ENCODE data around the gene MICALL2.

MICALL2 gene

DNA sequence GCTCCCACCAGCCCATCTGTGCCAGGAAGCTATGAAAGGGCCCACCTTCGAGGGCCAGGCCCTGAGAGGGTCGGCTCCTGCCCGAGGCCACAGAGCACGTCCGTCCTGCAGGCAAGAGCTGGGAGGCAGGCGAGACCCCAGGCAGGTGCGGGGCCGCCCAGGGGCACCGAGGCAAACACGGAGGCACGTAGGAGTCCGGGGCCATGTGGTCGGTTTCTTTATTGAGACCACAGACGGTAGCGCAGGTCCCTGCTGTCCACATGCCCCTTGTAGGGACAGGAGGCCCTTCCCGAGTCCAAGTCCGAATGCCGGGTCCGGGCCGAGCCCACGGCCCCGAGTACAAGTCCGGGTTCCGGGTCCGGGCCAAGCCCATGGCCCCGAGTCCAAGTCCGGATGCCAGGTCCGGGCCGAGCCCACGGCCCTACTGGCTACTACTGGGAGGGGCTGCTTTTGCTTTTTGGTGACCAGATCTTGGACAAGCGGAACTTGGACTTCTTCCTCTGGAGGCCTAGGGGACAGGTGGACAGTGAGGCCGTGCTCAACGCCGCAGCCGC lies 25.0 kb downstream of the MICALL2 start:
- DNase-seq (ENCODE audit: low read depth): no peak
- H3K4me3 ChIP-seq (ENCODE audit: low read depth, low read length): no peak overlapping the region
- TF ChIP-seq, protein P1, sequence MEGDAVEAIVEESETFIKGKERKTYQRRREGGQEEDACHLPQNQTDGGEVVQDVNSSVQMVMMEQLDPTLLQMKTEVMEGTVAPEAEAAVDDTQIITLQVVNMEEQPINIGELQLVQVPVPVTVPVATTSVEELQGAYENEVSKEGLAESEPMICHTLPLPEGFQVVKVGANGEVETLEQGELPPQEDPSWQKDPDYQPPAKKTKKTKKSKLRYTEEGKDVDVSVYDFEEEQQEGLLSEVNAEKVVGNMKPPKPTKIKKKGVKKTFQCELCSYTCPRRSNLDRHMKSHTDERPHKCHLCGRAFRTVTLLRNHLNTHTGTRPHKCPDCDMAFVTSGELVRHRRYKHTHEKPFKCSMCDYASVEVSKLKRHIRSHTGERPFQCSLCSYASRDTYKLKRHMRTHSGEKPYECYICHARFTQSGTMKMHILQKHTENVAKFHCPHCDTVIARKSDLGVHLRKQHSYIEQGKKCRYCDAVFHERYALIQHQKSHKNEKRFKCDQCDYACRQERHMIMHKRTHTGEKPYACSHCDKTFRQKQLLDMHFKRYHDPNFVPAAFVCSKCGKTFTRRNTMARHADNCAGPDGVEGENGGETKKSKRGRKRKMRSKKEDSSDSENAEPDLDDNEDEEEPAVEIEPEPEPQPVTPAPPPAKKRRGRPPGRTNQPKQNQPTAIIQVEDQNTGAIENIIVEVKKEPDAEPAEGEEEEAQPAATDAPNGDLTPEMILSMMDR (IDR thresholded peaks at IDR 0.05; ENCODE audit: control insufficient read depth, extremely low read depth, insufficient read depth): no peak

DNA sequence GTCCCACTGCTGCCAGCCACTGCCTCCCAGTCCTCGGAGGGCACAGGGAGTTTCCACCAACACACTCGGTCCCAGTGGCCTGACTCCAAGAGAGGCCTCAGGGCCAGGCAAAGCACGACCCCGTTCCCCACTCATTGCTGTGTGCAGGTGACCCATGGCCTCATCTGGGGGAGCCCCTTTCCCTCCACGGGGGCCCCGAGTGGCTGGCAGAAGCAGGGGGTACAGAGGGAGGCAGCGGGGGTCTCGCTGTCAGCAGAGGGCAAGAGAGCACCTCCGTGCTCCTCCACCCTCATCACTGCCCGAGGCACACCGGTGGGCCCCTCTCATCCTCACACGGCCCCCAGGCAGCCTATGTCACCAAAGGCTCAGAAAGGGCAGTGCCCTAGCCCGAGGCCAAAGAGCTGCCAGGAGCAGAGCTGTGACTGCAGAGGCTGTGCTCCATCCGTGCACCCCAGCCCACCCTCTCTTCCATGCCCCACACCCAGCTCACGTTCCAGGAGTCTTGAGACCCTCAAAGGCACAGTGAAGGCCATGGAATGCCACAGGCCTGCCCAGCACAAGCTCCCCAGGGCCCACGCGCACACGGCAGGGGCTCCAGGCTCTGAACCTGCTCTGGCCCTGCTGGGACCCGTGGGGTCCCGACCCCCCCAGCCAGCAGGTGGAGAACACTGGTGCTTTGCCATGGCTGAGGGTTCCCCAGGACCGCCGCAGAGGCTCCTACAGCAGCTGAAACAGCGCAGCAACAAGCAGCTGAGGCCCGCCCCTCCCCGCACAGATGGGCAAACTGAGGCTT lies 25.9 kb downstream of the MICALL2 start:
- TF ChIP-seq, protein P1 (IDR thresholded peaks at IDR 0.05; ENCODE audit: control insufficient read depth, extremely low read depth, insufficient read depth): no peak
- H3K4me3 ChIP-seq (ENCODE audit: low read depth, low read length): no peak overlapping the region
- DNase-seq (ENCODE audit: low read depth): no peak

DNA sequence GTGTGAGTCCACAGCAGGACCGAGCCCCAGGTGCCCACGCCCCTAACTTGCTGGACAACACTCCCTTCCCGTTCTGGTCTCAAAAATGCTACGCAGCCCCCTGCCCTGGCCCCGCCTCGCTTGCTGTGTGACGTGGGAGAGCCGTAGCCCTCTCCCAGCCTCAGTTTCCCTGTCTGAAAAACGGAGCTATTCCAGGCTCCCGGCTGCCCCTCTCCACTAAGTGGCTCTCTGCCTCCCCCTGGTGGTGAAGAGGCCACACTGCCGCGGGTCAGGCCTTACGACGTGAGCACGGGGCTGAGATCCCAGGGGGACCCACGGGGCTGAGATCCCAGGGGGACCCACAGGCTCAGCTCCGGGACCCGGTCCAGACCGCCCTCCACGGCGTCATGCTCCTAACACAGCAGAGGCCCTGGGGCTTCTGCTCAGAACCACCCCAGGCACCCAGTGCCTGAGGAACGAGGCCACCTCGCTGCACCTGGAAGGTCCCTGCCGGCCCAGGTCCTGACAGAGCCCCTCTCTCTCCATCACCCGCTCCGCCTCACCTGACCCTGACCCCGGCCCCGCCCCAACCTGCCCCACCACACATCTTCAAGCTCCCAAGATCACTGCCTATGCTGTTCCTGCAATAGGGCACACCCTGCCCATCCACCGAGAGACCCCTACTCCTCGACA lies 26.7 kb downstream of the MICALL2 start:
- TF ChIP-seq, protein P1 (IDR thresholded peaks at IDR 0.05; ENCODE audit: control insufficient read depth, extremely low read depth, insufficient read depth): peak; percentile 97
- H3K4me3 ChIP-seq (ENCODE audit: low read depth, low read length): no peak overlapping the region
- DNase-seq (ENCODE audit: low read depth): no peak

DNA sequence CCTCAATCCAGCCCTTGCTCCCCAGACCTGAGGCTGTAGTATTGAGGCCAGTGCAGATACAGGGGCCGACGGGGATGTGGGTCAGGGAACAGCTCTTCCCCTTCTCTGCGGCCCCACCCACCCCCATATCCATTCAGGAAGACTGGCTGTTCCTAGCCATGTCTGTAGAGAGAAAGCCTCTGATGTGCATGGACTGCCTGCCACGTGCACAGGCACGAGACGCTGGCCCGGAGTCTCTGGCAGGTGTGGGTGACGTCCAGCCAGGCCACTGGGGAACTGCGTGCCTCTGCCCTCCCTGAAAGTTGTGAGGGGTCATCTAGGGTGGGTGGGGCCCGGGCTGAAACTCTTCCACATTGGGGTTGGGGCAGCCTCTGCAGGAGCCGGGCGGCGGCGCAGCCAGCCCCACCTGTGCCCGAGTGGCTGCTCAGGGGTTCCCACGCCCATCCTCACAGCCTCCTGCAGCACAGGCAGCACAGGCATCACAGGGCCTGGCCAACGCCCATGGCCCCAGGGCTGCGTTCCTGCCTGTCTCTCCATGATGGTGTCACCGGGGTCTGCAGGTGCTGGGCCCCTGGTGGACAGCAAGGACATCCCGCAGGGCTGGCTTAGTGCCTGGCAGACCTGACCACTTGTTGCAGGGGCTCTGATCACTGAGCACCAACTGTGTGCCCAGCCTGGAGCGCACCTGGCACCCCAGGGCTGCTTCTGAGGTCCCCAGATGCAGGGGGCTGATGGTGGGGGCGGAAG lies 27.5 kb downstream of the MICALL2 start:
- H3K4me3 ChIP-seq (ENCODE audit: low read depth, low read length): no peak overlapping the region
- TF ChIP-seq, protein P1 (IDR thresholded peaks at IDR 0.05; ENCODE audit: control insufficient read depth, extremely low read depth, insufficient read depth): no peak
- no peak for DNase-seq (ENCODE audit: low read depth)

DNA sequence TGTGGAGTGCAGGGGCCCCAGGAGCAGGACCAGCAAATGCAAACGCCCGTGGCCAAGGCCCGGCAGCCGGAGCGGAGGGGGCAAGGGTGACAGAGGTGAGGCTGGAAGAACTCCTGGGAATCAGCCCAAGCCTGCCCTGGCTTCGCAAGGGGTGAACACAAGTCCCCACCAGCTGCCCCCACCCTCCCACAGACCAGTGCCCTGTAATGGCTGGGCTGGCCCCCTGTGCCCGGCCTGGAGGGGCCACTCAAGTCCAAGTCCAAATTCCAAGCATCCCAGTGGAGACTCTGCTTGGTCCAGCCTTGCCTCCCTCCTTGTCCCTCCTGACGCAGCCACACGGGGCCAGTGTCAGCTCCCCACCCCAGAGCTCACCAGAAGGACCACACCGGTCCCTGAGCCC lies 28.0 kb downstream of the MICALL2 start:
- DNase-seq (ENCODE audit: low read depth): no peak
- TF ChIP-seq, protein P1 (IDR thresholded peaks at IDR 0.05; ENCODE audit: control insufficient read depth, extremely low read depth, insufficient read depth): no peak
- no peak overlapping the region for H3K4me3 ChIP-seq (ENCODE audit: low read depth, low read length)

DNA sequence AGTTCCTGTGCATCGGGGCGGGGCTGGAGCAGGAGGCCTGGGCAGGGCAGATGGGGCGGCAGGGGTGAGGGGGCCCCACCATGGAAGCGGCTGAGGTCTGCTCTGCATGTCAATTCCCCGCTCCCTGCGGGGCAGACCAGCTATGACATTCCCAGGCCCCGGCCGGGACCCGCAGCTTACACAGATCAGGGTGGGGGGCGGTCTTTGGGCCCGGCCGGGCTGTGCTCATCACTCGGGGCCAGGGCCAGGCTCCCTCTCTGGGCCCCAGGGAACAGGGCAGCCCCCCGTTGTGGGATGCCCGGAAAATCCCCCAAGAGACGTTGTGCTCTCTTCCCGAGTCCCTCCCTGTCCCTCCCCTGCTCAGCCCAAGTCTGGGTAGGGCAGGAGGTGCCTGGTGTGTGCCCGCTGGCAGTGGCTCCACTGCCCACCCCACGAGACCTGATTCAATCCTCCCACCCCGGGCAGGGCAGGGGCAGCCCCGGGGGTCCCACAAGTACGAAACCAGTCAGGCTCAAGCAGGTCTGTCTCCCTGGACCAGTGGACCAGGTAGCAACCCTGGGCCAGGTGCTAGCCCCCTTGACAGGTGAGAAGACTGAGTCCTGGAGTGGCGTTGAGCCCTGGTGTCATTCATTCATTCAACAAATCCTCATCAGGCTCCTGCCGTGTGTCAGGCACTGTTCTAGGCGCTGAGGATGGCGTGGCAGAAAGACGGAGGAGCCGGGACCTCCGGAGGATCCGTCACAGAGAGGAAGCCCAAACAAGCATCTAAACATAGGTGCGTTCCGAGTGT lies 29.0 kb downstream of the MICALL2 start:
- H3K4me3 ChIP-seq (ENCODE audit: low read depth, low read length): no peak overlapping the region
- TF ChIP-seq, protein P1 (IDR thresholded peaks at IDR 0.05; ENCODE audit: control insufficient read depth, extremely low read depth, insufficient read depth): no peak
- DNase-seq (ENCODE audit: low read depth): no peak
